Neural crest cell (in vitro differentiated cells): ENCODE results near the gene CNKSR1. TPM values are rescaled to one million over a fixed set of nuclear protein-coding genes. Genes with fewer than 3 reads are reported as not detected.
A peak's percentile ranks its signal among the peaks of the same experiment; 100 is the strongest.

Experiments
- DNase-seq: peaks from one replicate; pipeline ENCODE4 v3.0.0; 2021; ENCODE audit warnings: low read depth, mixed read lengths, low spot score
- H3K27ac Mint-ChIP-seq: one replicate; pipeline ENCODE4 v1.8.0; 2021; ENCODE audit warnings: mild to moderate bottlenecking, mixed read lengths; ENCODE audit not compliant: unreplicated experiment
- H3K27me3 Mint-ChIP-seq: 2 replicates; pipeline ENCODE4 v1.8.0; 2021; ENCODE audit warnings: low read depth, mild to moderate bottlenecking, mixed read lengths
- H3K36me3 Mint-ChIP-seq: 2 replicates; pipeline ENCODE4 v1.8.0; 2021; ENCODE audit warnings: low read depth, mild to moderate bottlenecking, mixed read lengths
- H3K4me1 Mint-ChIP-seq: 2 replicates; pipeline ENCODE4 v1.8.0; 2021; ENCODE audit warnings: mixed read lengths
- H3K4me3 Mint-ChIP-seq: one replicate; pipeline ENCODE4 v1.8.0; 2021; ENCODE audit warnings: mild to moderate bottlenecking, mixed read lengths
- H3K9me3 Mint-ChIP-seq: 2 replicates; pipeline ENCODE4 v1.8.0; 2021; ENCODE audit warnings: mixed read lengths
- total RNA-seq: library from RNA; stranded (reverse); gene quantifications from 2 replicates; pipeline ENCODE4 v1.2.1, GENCODE V29; 2021
- TF ChIP-seq, protein P1 (sequence below): fragments of 200-600 bp; sonication (generic); conservative IDR thresholded peaks from 2 replicates; pipeline ENCODE4 v1.5.0; 2021; ENCODE audit warnings: antibody characterized with exemption, mild to moderate bottlenecking

The CNKSR1 gene
- total RNA-seq, 1 donor from 2014 or later, result 3.6 TPM

DNA sequence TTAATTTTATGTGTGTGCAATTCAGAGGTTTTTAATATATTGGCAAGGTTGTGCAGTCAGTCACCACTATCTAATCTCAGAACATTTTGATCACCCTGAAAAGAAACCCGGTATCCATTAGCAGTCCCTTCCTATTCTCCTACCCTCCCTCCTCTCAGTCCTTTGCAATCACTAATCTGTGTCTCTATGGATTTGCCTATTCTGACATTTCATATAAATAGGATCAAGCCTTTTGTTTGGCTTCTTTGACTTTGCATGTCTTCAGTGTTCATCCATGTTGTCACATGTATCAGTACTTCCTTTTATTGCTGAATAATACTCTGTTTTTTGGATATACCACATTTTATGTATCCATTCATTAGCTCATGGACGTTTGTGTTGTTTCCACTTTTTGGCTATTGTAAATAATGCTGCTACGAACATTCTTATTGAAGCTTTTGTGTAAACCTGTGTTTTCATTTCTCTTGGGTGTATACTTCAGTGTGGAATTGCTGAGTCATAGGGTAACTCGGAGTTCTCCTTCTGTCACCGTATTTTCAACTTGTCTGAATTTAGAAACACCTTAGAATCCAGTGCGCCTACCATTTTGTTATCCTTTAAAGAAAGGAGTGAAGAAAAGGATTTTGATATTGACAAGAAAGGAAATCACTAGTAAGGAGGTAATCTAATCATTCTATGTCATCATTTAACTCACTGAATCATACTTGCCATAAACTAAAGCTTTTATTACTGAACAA lies 60.1 kb downstream of the CNKSR1 start:
- H3K27me3 Mint-ChIP-seq, result no peaks in the 10 kb centered on the region
- H3K4me3 Mint-ChIP-seq, result peak overlapping the region; percentile 99
- DNase-seq, result no peak
- H3K4me1 Mint-ChIP-seq, result peaks cover 44% of the 10 kb centered on the region
- H3K27ac Mint-ChIP-seq, result peak overlapping the region; percentile 63
- H3K9me3 Mint-ChIP-seq, result peaks cover 5% of the 10 kb centered on the region
- H3K36me3 Mint-ChIP-seq, result peaks cover 4% of the 10 kb centered on the region
- TF ChIP-seq, protein P1, sequence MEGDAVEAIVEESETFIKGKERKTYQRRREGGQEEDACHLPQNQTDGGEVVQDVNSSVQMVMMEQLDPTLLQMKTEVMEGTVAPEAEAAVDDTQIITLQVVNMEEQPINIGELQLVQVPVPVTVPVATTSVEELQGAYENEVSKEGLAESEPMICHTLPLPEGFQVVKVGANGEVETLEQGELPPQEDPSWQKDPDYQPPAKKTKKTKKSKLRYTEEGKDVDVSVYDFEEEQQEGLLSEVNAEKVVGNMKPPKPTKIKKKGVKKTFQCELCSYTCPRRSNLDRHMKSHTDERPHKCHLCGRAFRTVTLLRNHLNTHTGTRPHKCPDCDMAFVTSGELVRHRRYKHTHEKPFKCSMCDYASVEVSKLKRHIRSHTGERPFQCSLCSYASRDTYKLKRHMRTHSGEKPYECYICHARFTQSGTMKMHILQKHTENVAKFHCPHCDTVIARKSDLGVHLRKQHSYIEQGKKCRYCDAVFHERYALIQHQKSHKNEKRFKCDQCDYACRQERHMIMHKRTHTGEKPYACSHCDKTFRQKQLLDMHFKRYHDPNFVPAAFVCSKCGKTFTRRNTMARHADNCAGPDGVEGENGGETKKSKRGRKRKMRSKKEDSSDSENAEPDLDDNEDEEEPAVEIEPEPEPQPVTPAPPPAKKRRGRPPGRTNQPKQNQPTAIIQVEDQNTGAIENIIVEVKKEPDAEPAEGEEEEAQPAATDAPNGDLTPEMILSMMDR, result no peak

Other genes with a start within 250 kb of the CNKSR1 start
- gene PAFAH2, start 179.4 kb upstream of the CNKSR1 start, total RNA-seq, result 10.6 and 10.7 TPM in 2 replicates
- 7.6 and 8.1 TPM in 2 replicates for gene EXTL1, start 155.7 kb upstream of the CNKSR1 start, total RNA-seq
- not detected in 2 replicates for gene SLC30A2, start 131.4 kb upstream of the CNKSR1 start, total RNA-seq
- not detected in 2 replicates for gene TRIM63, start 109.9 kb upstream of the CNKSR1 start, total RNA-seq
- 22.8 and 23.8 TPM in 2 replicates for gene PDIK1L, start 65.7 kb upstream of the CNKSR1 start, total RNA-seq
- 1.0 and 1.2 TPM in 2 replicates for gene FAM110D, start 18.4 kb upstream of the CNKSR1 start, total RNA-seq
- gene C1orf232, start 8.5 kb upstream of the CNKSR1 start, total RNA-seq, result not detected in 2 replicates
- gene ZNF593, start 7.6 kb upstream of the CNKSR1 start, total RNA-seq, result 34.3 and 36.2 TPM in 2 replicates
- gene ZNF593OS, start 5.7 kb upstream of the CNKSR1 start, total RNA-seq, result not detected in 2 replicates
- not detected in 2 replicates for gene CATSPER4, start 13.1 kb downstream of the CNKSR1 start, total RNA-seq
- gene CEP85, start 56.7 kb downstream of the CNKSR1 start, total RNA-seq, result 46.6 and 48.0 TPM in 2 replicates
- 97.9 and 100 TPM in 2 replicates for gene SH3BGRL3, start 102.6 kb downstream of the CNKSR1 start, total RNA-seq
- gene UBXN11, start 129.1 kb downstream of the CNKSR1 start, total RNA-seq, result 33.5 and 35.5 TPM in 2 replicates
- not detected in 2 replicates for gene CD52, start 140.5 kb downstream of the CNKSR1 start, total RNA-seq
- gene CRYBG2, start 176.6 kb downstream of the CNKSR1 start, total RNA-seq, result 3.8 and 6.3 TPM in 2 replicates
- not detected in 2 replicates for gene ZNF683, start 195.3 kb downstream of the CNKSR1 start, total RNA-seq
- 445 and 455 TPM in 2 replicates for gene LIN28A, start 233.3 kb downstream of the CNKSR1 start, total RNA-seq